Caco-2 (cell line): ENCODE data around the gene SMG7. TPM values are rescaled to one million over a fixed set of nuclear protein-coding genes. Genes with fewer than 3 reads are reported as not detected.

Source experiments
- BruUV-seq: library from RNA; stranded (reverse); fragments of 400-500 nt; replicated peaks from 2 replicates; lab custom pipeline; 2021; lab: Mats Ljungman, UMichigan
- CTCF ChIA-PET: fragments of 300-600 bp; sonication (Branson Sonifier 250); formaldehyde crosslinking; loops from one replicate; lab custom pipeline; 2022; ENCODE audit warnings: antibody characterized with exemption; lab: Charles Lee
- POLR2A ChIA-PET: fragments of 300-600 bp; sonication (Branson Sonifier 250); formaldehyde crosslinking; loops from one replicate; lab custom pipeline; 2022; ENCODE audit warnings: antibody characterized with exemption; lab: Charles Lee
- DNase-seq, 2 experiments: peaks; one replicate each; pipeline versions ENCODE4 v3.0.0 to v3.0.0-alpha.2; 2020 to 2022
- H3K27me3 ChIP-seq: replicated peaks from 2 replicates; pipeline ENCODE4 v1.6.0; 2011; ENCODE audit warnings: low read length; ENCODE audit not compliant: control insufficient read depth, insufficient read depth
- H3K36me3 ChIP-seq: 2 replicates; pipeline ENCODE4 v1.5.1; 2011; ENCODE audit warnings: low read length; ENCODE audit not compliant: control insufficient read depth, insufficient read depth
- H3K4me1 ChIP-seq: fragments of 250-450 bp; sonication (Bioruptor Pico); 2 replicates; pipeline ENCODE4 v1.5.1; 2020; ENCODE audit warnings: mild to moderate bottlenecking
- H3K4me3 ChIP-seq: 2 replicates; pipeline ENCODE4 v1.5.1; 2011; ENCODE audit warnings: low read depth, mild to moderate bottlenecking, control low read depth, low read length
- H3K9me3 ChIP-seq: fragments of 250-450 bp; sonication (Bioruptor Pico); 2 replicates; pipeline ENCODE4 v1.5.1; 2020; ENCODE audit warnings: mild to moderate bottlenecking, moderate library complexity
- H3K27ac Mint-ChIP-seq: one replicate; pipeline ENCODE4 v1.8.0; 2022; ENCODE audit warnings: mixed read lengths; ENCODE audit not compliant: unreplicated experiment
- H3K27me3 Mint-ChIP-seq: one replicate; pipeline ENCODE4 v1.8.0; 2022; ENCODE audit warnings: mixed read lengths; ENCODE audit not compliant: insufficient read depth, unreplicated experiment
- H3K36me3 Mint-ChIP-seq: one replicate; pipeline ENCODE4 v1.8.0; 2022; ENCODE audit warnings: mild to moderate bottlenecking, mixed read lengths; ENCODE audit not compliant: insufficient read depth, unreplicated experiment
- H3K4me1 Mint-ChIP-seq: one replicate; pipeline ENCODE4 v1.8.0; 2022; ENCODE audit warnings: low read depth, mixed read lengths; ENCODE audit not compliant: unreplicated experiment
- H3K4me3 Mint-ChIP-seq: one replicate; pipeline ENCODE4 v1.8.0; 2022; ENCODE audit warnings: mild to moderate bottlenecking, moderate library complexity, mixed read lengths; ENCODE audit not compliant: unreplicated experiment
- H3K9me3 Mint-ChIP-seq: one replicate; pipeline ENCODE4 v1.8.0; 2022; ENCODE audit warnings: mixed read lengths; ENCODE audit not compliant: unreplicated experiment
- intact Hi-C: fragments of 100-400 bp; cut with micrococcal nuclease; formaldehyde crosslinking; loops from one replicate; pipeline ENCODE4 v1.10.0; 2022; ENCODE audit not compliant: unreplicated experiment
- total RNA-seq: library from RNA; stranded (reverse); gene quantifications from 2 replicates; pipeline ENCODE4 v1.2.3, GENCODE V29; 2022
- TF ChIP-seq, protein P1 (sequence below), 2 experiments: fragments of 200-600 bp in 1 of 2; IDR thresholded peaks; 1 replicate in 1 of 2; 2 replicates in 1 of 2; pipeline versions ENCODE4 v1.5.1 to v1.8.0; 2011 to 2022; ENCODE audit warnings: antibody characterized with exemption in 1 of 2, control low read depth in 1 of 2, inconsistent platforms in 1 of 2, low read depth in 1 of 2, low read length in 1 of 2, mild to moderate bottlenecking in 1 of 2, moderate library complexity in 1 of 2; ENCODE audit not compliant: insufficient read depth in 1 of 2, severe bottlenecking in 1 of 2, unreplicated experiment in 1 of 2

Gene SMG7
- total RNA-seq, 1 experiment from 2014 or later = 57.8 TPM

DNA sequence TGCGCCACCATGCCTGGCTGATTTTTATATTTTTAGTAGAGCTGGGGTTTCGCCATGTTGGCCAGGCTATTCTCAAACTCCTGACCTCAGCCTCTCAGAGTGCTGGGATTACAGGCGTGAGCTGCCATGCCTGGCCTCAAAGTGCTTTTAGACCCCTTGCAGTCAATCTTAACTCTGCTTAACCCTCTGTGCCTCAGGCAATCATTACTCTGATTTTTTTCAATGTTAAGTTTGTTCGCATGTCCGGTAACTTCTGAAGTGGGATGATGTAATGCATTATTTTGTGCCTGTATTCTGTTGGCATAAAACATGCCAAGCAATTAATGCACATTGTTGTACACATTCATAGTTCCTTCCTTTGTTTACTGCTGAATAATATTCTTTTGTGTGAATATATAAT lies 18.6 kb downstream of the SMG7 start:
- Mint-ChIP-seq H3K27ac (no peak overlapping the region), H3K27me3 (no peaks in the 10 kb centered on the region), H3K36me3 (peaks cover 4% of the 10 kb centered on the region), H3K9me3 (no peaks in the 10 kb centered on the region), H3K4me3 (no peak overlapping the region), H3K4me1 (peaks cover 6% of the 10 kb centered on the region)
- Histone ChIP-seq H3K4me1 (no peaks in the 10 kb centered on the region), H3K36me3 (no peaks in the 10 kb centered on the region), H3K9me3 (no peaks in the 10 kb centered on the region), H3K27me3 (no peaks in the 10 kb centered on the region), H3K4me3 (no peak overlapping the region)
- TF ChIP-seq, protein P1, sequence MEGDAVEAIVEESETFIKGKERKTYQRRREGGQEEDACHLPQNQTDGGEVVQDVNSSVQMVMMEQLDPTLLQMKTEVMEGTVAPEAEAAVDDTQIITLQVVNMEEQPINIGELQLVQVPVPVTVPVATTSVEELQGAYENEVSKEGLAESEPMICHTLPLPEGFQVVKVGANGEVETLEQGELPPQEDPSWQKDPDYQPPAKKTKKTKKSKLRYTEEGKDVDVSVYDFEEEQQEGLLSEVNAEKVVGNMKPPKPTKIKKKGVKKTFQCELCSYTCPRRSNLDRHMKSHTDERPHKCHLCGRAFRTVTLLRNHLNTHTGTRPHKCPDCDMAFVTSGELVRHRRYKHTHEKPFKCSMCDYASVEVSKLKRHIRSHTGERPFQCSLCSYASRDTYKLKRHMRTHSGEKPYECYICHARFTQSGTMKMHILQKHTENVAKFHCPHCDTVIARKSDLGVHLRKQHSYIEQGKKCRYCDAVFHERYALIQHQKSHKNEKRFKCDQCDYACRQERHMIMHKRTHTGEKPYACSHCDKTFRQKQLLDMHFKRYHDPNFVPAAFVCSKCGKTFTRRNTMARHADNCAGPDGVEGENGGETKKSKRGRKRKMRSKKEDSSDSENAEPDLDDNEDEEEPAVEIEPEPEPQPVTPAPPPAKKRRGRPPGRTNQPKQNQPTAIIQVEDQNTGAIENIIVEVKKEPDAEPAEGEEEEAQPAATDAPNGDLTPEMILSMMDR (IDR thresholded peaks at IDR 0.05; ENCODE audit: insufficient read depth in 1 of 2, low read depth in 1 of 2, low read length in 1 of 2, severe bottlenecking in 1 of 2, unreplicated experiment in 1 of 2) = no peak
- DNase-seq = no peak
- BruUV-seq = no TSS peak
- ChIA-PET POLR2A (no interaction called here), CTCF (no interaction called here)
- intact Hi-C loops = no loop called here

DNA sequence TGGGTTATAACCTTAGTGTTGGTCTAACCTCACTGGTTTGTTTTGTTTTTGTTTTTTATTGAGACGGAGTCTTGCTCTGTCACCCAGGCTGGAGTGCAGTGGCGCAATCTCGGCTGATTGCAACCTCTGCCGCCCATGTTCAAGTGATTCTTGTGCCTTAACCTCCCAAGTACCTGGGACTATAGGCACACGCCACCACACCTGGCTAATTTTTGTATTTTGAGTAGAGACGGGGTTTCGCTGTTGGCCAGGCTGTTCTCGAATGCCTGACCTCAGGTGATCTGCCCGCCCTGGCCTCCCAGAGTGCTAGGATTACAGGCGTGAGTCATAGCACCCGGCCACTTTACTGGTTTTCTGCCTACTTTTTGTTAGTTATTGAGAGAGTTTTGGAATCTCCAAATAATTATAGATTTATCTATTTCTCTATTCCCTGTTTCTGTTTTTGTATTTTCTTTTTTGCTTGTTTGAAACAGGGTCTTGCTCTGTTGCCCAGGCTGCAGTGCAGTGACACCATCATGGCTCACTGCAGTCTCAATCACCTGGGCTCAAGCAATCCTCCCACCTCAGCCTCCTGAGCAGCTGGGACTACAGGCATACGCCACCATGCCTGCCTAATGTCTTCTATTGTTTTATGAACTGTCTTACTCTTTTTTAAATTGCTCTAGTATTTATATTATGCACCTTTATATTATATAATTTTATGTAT lies 21.4 kb downstream of the SMG7 start:
- H3K27ac Mint-ChIP-seq = peak overlapping the region; percentile 48

DNA sequence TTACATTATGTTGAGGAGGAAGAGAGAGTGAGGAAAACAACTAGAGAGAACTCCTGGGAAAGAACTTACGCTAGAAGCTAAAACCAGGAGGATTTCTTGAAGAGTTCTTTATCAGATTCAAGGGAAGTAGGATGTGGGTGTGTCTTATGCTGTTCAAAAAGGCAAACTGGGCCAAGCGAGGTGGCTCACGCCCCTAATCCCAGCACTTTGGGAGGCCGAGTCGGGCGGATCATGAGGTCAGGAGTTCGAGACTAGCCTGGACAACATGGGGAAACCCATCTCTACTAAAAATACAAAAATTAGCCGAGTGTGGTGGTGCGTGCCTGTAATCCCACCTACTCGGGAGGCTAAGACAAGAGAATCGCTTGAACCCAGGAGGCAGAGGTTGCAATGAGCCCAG lies 23.1 kb downstream of the SMG7 start:
- H3K9me3 Mint-ChIP-seq = no peaks in the 10 kb centered on the region
- Histone ChIP-seq H3K4me3 (no peak overlapping the region), H3K4me1 (no peaks in the 10 kb centered on the region), H3K27me3 (no peaks in the 10 kb centered on the region), H3K36me3 (no peaks in the 10 kb centered on the region), H3K9me3 (no peaks in the 10 kb centered on the region)
- DNase-seq = no peak
- ChIA-PET POLR2A (no interaction called here), CTCF (no interaction called here)
- no peaks in the 10 kb centered on the region for H3K27me3 Mint-ChIP-seq
- no TSS peak for BruUV-seq
- TF ChIP-seq, protein P1 (IDR thresholded peaks at IDR 0.05; ENCODE audit: insufficient read depth in 1 of 2, low read depth in 1 of 2, low read length in 1 of 2, severe bottlenecking in 1 of 2, unreplicated experiment in 1 of 2) = no peak
- H3K4me1 Mint-ChIP-seq = peaks cover 6% of the 10 kb centered on the region
- H3K36me3 Mint-ChIP-seq = no peaks in the 10 kb centered on the region
- H3K27ac Mint-ChIP-seq = no peak overlapping the region
- intact Hi-C loops = no loop called here
- no peak overlapping the region for H3K4me3 Mint-ChIP-seq

More for the DNA sequence above, 21.4 kb downstream of the SMG7 start:
- BruUV-seq = no TSS peak
- Histone ChIP-seq H3K4me3 (no peak overlapping the region), H3K4me1 (no peaks in the 10 kb centered on the region), H3K27me3 (no peaks in the 10 kb centered on the region), H3K36me3 (no peaks in the 10 kb centered on the region), H3K9me3 (no peaks in the 10 kb centered on the region)
- CTCF ChIA-PET = no interaction called here
- H3K27me3 Mint-ChIP-seq = no peaks in the 10 kb centered on the region
- POLR2A ChIA-PET = interaction anchor here (0.6 kb wide), 1 partner anchor 620 kb away, joined by 9 read pairs; no protein-coding TSS in a partner anchor
- H3K4me1 Mint-ChIP-seq = peaks cover 6% of the 10 kb centered on the region
- intact Hi-C loops = no loop called here
- no peaks in the 10 kb centered on the region for H3K36me3 Mint-ChIP-seq
- DNase-seq = no peak
- H3K9me3 Mint-ChIP-seq = no peaks in the 10 kb centered on the region
- TF ChIP-seq, protein P1 (IDR thresholded peaks at IDR 0.05; ENCODE audit: insufficient read depth in 1 of 2, low read depth in 1 of 2, low read length in 1 of 2, severe bottlenecking in 1 of 2, unreplicated experiment in 1 of 2) = no peak
- H3K4me3 Mint-ChIP-seq = no peak overlapping the region
